Activated CD4-positive, alpha-beta T cell treated with anti-CD3 and anti-CD28 coated beads, Interleukin-2, amount 50 U/mL, for 48 hours (primary cell): ENCODE results near the gene GTSF1L.

Experiments used
- DNase-seq, 2 experiments: peaks; one replicate each; pipeline ENCODE4 v3.0.0-alpha.2; 2020

GTSF1L gene

GRCh38 chr20:43744966-43745730 lies 18.3 kb upstream of the GTSF1L start:
- DNase-seq: no peak

- peak; percentile 19 to 29 for DNase-seq
Measured at GRCh38 chr20:43744151-43744611, 17.4 kb upstream of the GTSF1L start.

GRCh38 chr20:43740642-43741041 lies 13.8 kb upstream of the GTSF1L start:
- DNase-seq: no peak

DNA sequence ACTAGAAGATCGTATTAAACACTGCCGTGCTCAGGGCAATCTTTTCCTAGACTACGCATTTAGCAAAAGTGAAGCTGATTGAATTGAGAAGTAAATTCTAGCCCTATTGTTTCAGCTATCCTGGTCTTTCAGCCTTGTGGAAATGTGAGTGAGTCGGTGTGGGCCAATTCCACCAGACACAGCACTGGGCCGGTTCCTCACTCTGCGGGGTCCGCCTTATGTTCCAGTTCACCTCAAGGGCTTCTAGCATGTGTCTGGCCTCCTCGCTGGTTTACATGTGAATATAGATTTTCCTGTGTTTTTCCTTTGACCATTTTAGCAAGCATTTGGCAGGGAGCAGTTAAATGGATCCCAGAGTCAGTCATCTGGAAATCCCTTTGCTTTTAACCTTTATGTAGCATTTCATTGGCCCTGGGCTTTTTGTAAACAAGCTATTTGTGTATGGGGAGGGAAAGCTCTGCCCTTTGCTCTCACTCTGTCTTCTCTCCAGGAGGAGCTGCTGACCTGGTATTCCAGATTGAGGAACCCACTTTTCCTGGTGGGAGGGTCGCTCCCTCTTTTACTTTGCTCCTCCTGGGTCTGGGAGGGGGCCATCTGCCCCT lies 12.4 kb upstream of the GTSF1L start:
- no peak for DNase-seq

DNA sequence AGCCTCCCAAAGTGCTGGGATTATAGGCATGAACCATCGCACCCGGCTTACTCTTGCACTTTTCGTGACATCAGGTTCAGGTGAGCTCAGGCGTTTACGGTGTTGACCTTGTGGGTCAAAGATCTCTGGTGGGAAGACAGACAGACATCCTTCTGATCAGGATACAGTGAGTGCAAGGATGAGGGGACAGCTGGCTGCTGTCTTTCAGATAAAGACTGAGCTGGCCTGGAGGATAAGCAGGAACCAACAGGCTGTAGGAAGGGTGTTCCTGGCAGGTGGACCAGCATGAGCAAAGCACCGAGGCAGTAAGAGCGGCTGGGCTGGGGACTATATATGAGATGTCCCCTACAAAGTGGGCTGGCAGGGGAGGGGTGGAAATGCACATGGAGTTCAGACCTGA lies 11.1 kb upstream of the GTSF1L start:
- DNase-seq: no peak

DNA sequence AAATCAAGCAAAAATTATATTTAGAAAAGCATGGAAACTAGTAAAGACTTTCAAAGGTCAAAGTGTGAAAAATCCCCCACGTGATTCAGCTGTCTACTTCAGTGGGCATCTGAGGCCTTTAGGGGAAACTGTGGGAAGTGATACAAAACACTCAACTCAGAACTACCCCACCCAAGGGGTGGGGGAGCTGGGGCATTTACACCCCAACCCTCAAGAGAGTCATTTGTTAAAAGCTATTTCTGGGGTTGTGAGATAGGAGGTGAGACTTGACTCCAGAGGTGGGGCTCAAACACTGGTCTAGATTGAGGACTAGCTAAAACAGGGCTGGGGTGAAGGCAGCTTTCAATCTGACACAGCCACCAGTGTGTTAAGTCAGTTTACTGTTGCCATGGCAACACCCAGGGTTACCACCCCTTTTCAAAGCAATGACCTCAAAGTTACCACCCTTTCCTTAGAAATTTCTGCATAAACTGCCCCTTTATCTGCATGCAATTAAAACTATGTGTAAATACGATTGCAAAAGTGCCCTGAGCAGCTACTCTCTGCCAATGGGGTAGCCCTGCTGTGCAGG lies 9.9 kb upstream of the GTSF1L start:
- DNase-seq: peak; percentile 40 to 53

DNA sequence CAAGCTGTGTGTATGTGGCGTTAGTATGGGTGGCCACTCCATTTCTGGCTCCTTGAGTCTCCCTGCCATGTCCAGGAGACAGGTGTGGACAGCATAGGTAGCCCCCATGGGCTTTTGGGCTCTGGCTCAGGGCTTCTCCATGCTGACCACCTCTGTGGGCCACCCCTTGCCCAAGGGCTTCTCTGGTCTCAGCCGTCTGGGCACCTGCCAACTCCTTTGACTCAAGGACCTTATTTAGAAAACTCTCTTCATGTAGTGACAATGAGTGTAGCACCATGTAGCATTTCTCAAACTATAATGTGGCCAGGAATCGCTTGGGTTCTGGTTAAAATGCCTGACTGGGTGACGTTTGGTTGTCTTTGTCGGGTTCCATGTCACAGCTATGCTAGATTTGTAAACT lies 5.1 kb upstream of the GTSF1L start:
- DNase-seq: no peak

- DNase-seq: no peak
Measured at GRCh38 chr20:43731469-43731868, 4.7 kb upstream of the GTSF1L start.

DNA sequence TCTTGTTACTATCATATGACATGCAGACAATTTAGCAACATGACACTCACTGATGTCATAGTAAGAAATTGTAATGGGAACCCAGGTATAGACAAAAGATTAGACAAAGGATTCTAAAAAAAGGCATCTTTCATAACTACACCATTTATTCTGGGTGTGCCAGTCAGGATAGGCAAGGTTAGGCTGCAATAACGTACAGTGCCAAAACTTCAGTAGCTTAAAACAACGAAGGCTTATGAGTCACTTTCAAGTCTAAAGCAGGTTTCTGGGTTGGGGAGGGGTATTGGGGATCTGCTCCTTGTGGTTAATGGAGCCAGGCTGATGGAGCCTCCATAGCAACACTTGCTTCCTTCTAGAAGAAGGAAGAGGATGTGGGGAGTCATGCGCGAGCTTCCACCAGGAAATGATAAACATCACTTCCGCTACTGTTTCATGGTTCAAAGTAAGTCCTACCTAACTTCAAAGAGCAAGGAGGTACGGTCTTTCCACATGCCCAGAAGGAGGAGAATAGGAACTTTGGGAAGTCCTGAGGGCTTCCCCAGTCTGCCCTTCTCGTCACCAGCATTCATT lies 2.0 kb upstream of the GTSF1L start:
- no peak for DNase-seq

DNA sequence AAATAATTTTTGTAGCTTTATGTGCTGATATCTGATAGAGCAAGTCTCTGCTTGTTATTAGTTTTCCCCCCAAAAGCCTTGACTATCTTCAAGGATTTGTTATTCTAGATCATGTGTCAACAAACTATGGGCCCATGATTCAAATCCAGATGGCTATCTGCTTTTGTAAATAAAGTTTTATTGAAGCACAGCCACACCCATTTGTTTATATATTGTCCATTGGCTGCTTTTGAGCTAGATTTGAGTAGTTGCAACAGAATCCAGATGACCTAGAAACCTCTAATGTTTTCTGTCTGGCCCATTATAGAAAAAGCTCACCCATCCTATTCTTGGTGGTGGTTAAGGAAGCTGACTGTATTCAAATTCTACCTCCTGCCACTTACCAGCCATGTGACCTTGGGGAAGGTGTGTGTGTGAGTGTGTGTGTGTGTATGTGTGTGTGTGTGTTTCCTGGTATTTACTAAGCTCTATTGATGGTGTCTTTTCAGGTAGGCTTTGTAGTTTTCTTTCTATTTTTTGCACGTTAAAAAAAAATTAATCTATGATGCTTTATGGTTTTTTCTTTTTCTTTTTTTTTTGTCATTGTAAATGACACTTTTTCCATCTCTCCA lies 1.3 kb upstream of the GTSF1L start:
- DNase-seq: no peak

DNA sequence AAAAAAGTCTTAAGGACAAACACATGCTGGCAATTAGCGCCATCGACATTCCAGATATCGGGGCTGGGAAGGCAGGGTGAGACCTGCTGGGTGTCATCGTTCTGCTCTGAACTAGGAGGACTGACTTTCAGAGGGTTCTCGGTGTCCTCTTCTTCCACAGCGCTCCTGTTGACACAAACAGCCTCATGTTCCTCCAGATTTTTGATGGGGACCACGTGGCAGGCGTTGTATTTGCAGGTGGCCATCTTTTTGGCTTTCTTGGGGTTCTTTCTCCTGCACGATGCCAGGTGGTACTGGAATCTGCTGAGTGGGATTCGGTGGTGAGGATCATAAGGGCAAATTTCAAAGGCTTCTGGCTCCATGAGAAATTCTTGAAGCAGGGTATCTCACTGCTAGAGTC lies 469 bp downstream of the GTSF1L start:
- no peak for DNase-seq

DNA sequence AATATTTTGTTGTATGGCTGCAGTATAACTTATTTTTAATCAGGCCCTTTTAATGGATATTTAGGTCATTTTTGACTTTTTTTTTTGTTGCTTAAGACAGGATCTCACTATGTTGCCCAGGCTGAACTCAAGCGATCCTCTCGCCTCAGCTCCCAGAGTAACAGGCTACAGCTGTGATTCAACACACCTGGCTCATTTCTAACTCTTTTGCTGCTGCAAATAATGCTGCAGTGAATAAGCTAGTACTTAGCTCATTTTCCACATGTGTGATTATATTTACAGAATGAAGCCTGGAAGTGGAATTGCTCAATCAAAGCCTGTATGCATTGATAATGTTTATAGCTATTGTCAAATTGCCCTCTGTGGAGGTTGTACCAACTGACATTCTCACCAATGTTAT lies 1.1 kb downstream of the GTSF1L start:
- no peak for DNase-seq

- no peak for DNase-seq
Measured at GRCh38 chr20:43724383-43724782, 2.4 kb downstream of the GTSF1L start.

DNA sequence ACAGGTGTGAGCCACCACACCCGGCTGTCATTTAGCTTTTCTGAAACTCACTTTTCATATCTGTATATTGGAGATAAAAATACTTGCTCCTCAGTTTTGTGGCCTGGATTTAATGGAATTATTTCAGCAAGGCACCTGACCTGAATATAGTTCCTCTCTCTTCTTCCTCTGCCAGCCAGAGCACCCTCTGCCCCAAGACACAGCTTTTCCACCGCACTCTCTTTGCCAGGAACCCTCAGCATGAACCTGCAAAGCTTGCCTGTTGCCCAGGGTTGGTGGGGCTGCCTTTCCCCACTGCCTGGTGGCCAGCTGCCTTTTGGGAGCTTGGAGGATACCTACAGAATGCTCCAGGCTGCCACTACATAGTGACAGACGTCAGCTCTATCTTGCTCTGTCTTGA lies 3.1 kb downstream of the GTSF1L start:
- no peak for DNase-seq

DNA sequence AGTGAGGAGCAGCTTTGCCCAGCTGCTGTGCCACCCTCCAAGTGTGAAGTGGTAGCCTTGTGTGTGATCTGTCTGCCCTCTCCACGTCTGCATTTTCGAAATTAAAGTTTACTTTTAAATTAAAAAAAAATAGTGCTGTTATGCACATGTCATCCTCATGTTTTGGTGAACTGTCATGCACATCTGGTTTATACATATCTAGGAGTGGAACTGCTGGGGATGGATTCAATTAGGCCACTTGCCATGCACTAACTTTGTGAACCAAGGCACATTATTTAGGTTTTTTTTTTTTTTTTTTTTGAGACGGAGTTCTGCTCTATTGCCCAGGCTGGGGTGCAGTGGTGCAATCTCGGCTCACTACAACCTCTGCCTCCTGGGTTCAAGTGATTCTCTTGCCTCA lies 3.6 kb downstream of the GTSF1L start:
- no peak for DNase-seq

DNA sequence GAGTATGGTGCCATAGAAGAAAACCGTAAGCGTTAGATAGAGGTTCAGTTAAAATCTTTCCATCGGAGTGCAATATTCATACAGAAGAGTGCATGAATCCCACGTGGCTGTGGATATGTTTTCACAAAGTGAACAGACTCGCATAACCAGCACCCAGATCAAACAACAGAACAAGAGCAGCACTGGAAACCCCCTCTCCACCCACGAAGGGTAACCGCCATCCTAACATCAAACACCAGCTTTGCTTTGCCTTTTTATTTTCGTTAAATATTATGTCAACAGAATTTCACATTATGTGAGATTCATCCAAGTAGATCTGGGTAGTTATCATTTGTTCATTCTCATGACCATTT lies 4.7 kb downstream of the GTSF1L start:
- DNase-seq: peak; percentile 30 to 49

DNA sequence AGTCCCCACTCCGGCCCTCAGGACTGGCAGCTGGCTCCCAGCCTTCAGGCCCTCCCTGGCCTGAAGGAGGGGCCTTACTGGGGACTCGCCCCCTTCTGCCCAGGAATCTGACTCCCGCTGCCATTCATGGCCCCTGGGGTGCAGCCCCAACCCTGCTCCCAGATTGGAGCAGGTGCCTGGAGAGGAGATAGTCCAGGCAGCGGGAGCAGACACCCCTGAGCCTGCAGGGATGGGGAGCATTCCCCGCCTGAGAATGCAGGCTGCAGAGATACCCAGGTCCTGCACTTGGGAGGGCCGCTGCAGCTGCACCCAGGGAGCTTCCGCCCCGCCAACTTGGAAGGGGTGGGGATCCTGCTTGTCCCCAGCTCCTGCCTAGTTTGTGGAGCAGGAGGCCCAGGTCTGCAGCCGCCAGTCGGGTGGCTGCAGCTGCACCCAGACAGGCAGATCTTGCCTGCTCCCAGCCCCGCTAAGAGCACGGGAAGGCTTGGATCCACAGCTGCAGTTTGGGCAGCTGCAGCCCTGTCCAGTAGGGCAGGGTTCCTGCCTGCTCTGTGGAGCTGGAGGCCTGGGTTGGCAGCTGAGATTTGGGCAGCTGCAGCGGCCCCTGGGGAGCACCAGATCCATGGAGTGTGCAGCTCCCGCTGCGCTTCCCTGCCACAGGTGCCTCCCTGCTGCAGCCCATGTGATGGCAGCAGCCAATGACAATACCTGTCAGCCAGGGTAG lies 5.2 kb downstream of the GTSF1L start:
- peak in 1 of 2 experiments; percentile 21 for DNase-seq

GRCh38 chr20:43721097-43721428 lies 5.7 kb downstream of the GTSF1L start:
- no peak for DNase-seq

DNA sequence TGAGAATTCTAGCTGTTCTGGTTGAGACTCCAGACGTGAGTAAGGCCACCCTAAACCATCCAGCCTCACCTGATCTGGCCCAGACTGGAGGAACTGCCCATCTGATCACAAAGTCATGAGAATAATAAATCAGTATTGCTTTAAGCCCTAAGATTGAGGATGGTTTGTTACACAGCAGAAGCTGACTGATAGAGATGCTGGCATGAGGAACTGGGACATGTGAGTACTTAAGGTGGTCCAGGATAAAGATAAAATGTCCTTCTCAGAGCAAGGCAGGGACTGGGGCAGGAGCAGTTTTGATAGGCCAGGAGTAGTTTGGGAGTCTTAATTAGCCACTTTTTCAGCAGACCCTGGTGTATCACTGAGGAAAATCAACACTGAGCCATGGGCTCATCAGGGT lies 6.8 kb downstream of the GTSF1L start:
- DNase-seq: no peak

GRCh38 chr20:43717616-43717995 lies 9.2 kb downstream of the GTSF1L start:
- no peak for DNase-seq

GRCh38 chr20:43716757-43717615 lies 9.8 kb downstream of the GTSF1L start:
- DNase-seq: no peak

DNA sequence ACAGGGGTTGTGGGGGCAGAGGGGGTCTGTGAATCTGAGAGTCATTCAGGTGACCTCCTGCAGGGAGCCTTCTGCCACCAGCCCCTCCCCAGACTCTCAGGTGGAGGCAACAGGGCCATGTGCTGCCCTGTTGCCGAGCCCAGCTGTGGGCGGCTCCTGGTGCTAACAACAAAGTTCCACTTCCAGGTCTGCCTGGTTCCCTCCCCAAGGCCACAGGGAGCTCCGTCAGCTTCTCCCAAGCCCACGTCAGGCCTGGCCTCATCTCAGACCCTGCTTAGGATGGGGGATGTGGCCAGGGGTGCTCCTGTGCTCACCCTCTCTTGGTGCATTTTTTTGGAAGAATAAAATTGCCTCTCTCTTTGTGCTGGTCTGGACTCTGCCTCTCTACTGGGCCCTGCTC lies 10.7 kb downstream of the GTSF1L start:
- DNase-seq: no peak
